LNCAP (cell line): ENCODE data around the gene YWHAE.

Source experiments
- CTCF ChIP-seq: fragments of 450-650 bp; IDR thresholded peaks from 2 replicates; pipeline ENCODE4 v1.5.1; 2017; ENCODE audit warnings: mild to moderate bottlenecking

YWHAE gene

GRCh38 chr17:1360975-1361374 lies 39.0 kb downstream of the YWHAE start:
- TF ChIP-seq CTCF = no peak

GRCh38 chr17:1354030-1354429 lies 46.0 kb downstream of the YWHAE start:
- no peak for TF ChIP-seq CTCF

- TF ChIP-seq CTCF = no peak
These were observed 48.1 kb downstream of the YWHAE start for GRCh38 chr17:1351971-1352370.

GRCh38 chr17:1351275-1351674 lies 48.7 kb downstream of the YWHAE start:
- no peak for TF ChIP-seq CTCF

GRCh38 chr17:1347589-1348323 lies 52.3 kb downstream of the YWHAE start:
- no peak for TF ChIP-seq CTCF

GRCh38 chr17:1344521-1344920 lies 55.5 kb downstream of the YWHAE start:
- no peak for TF ChIP-seq CTCF

GRCh38 chr17:1343554-1343953 lies 56.5 kb downstream of the YWHAE start:
- no peak for TF ChIP-seq CTCF

- no peak for TF ChIP-seq CTCF
These were observed 59.7 kb downstream of the YWHAE start for GRCh38 chr17:1340371-1340770.
